Testis (tissue), 3 donors: Measurements from ENCODE around the gene SVIL. TPM values are rescaled to one million over a fixed set of nuclear protein-coding genes. Genes with fewer than 3 reads are reported as not detected.
"Not testable (repeated sequence)": the region's sequence is repeated elsewhere in the genome, so short reads cannot be mapped to it uniquely, and the experiment has no call there.

Experiments
- DNase-seq: peaks from one replicate; pipeline ENCODE4 v3.0.0-alpha.2; 2019
- H3K27ac ChIP-seq, 2 donors: fragments of 200-600 bp; sonication (generic); one replicate each; pipeline ENCODE4 v1.5.1; 2019
- H3K27me3 ChIP-seq: fragments of 200-600 bp; sonication (generic); one replicate; pipeline ENCODE4 v1.5.1; 2019
- H3K36me3 ChIP-seq: fragments of 200-600 bp; sonication (generic); one replicate; pipeline ENCODE4 v1.5.1; 2017; ENCODE audit warnings: low read depth; ENCODE audit errors: missing control alignments
- H3K4me1 ChIP-seq: fragments of 200-600 bp; sonication (generic); one replicate; pipeline ENCODE4 v1.5.1; 2019
- H3K4me3 ChIP-seq, 2 donors: fragments of 200-600 bp; sonication (generic); one replicate each; pipeline ENCODE4 v1.5.1; 2017 to 2019
- H3K9me3 ChIP-seq: fragments of 200-600 bp; sonication (generic); one replicate; pipeline ENCODE4 v1.5.1; 2017
- CTCF ChIP-seq, 3 experiments: fragments of 450-650 bp in 2 of 3; fragments of 200-600 bp in 1 of 3; sonication (generic) in 1 of 3; IDR thresholded peaks; one replicate each; pipeline ENCODE4 v1.5.1; 2016 to 2019; ENCODE audit warnings: antibody characterized with exemption in 3 of 3, mild to moderate bottlenecking in 2 of 3, moderate library complexity in 1 of 3
- POLR2A ChIP-seq: fragments of 450-650 bp; IDR thresholded peaks from one replicate; pipeline ENCODE4 v1.6.1; 2017; ENCODE audit warnings: antibody characterized with exemption, mild to moderate bottlenecking, moderate library complexity
- whole genome bisulfite sequencing, 2 donors: methylation state at CpG; one replicate each; pipeline ENCODE4 v1.1.5; 2018; 5-methylcytosine and 5-hydroxymethylcytosine counted together
- intact Hi-C: fragments of 100-400 bp; cut with DNase I; formaldehyde crosslinking; loops from one replicate; pipeline ENCODE4 v1.15.1; 2023; ENCODE audit warnings: low total_unique reads
- polyA plus RNA-seq: library from polyadenylated mRNA; stranded (reverse); fragments of 350-450 nt; fragmentation: Illumina TruSeq; extraction: RNeasy Lipid Tissue Mini Kit (QIAGEN cat#74804); gene quantifications from one replicate; pipeline ENCODE4 v1.2.3, GENCODE V29; 2014; ENCODE audit warnings: low read depth, low replicate concordance; ENCODE audit not compliant: insufficient read depth
- total RNA-seq, 2 donors: library from RNA; depleted of rRNA; stranded (reverse); fragments of >200 nt; gene quantifications; one replicate each; pipeline ENCODE4 v1.2.3, GENCODE V29; 2016

Gene SVIL
- total and polyA plus RNA-seq, 3 donors from 2014 or later, result 44.7 to 67.6 (median 63.1) TPM

GRCh38 chr10:29584436-29584835 is 50.3 kb downstream of the SVIL start:
- 91 to 96% methylated on average over 9 to 14 of the region's 14 CpGs for WGBS, 2 donors
- intact Hi-C loops, result no loop called here
- no peak overlapping the region for H3K27ac ChIP-seq

DNA sequence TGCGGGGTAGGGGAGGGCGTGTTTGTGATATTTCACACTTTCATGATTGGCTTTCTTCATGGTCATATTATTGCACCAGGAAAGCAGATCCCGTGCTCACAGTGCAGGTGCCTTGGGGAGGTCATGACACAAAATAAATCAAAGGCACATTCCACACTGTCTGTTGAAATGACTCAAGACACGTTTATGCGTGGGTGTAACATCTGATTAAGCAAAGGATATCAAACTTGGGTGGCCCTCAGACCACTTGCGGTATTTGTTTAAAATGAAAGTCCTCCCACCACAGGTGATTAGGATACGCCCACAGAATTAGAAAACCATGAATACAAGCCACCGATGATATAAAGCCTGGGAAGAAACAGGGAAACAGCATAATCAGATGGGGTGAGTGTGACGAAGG is 51.1 kb downstream of the SVIL start:
- H3K27me3 ChIP-seq, result no peaks in the 10 kb centered on the region
- WGBS, 2 donors, result 69 to 71% methylated on average over 9 of the region's 9 CpGs
- TF ChIP-seq POLR2A, result no peak
- no peak for TF ChIP-seq CTCF (IDR thresholded peaks at IDR 0.05)
- H3K4me1 ChIP-seq, result peaks cover 13% of the 10 kb centered on the region
- H3K9me3 ChIP-seq, result no peaks in the 10 kb centered on the region
- intact Hi-C loops, result no loop called here
- no peak for DNase-seq
- no peaks in the 10 kb centered on the region for H3K36me3 ChIP-seq
- H3K4me3 ChIP-seq, result no peak overlapping the region
- H3K27ac ChIP-seq, result no peak overlapping the region

More at GRCh38 chr10:29584436-29584835, 50.3 kb downstream of the SVIL start:
- Histone ChIP-seq H3K4me1 (peaks cover 21% of the 10 kb centered on the region), H3K9me3 (no peaks in the 10 kb centered on the region), H3K36me3 (no peaks in the 10 kb centered on the region), H3K4me3 (no peak overlapping the region), H3K27me3 (no peaks in the 10 kb centered on the region)
- TF ChIP-seq CTCF (IDR thresholded peaks at IDR 0.05) (no peak), POLR2A (no peak)
- no peak for DNase-seq

DNA sequence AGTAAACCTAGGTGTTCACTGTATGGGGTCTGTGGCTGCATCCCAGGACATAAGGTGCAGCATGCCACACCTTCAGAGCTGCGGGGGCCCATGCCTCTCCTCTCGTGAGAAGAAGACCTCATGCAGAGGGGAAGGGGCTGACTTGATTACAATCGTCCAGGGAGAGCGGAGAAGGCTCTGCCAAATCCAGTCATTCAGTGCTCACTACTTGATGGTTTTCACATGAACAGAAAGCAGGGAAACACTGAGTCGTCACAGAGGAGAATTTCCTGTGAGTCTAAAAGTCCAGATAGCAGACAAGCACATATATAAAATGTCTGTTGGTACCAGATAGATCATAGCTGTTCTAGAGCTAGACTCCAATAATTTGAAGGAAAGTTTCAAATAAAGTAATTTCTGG is 52.0 kb downstream of the SVIL start:
- H3K9me3 ChIP-seq, H3K36me3 ChIP-seq, intact Hi-C loops, H3K27ac ChIP-seq, H3K4me1 ChIP-seq, H3K4me3 ChIP-seq, DNase-seq, H3K27me3 ChIP-seq: not testable (repeated sequence)
- 66 to 68% methylated on average over 5 of the region's 5 CpGs for WGBS, 2 donors

DNA sequence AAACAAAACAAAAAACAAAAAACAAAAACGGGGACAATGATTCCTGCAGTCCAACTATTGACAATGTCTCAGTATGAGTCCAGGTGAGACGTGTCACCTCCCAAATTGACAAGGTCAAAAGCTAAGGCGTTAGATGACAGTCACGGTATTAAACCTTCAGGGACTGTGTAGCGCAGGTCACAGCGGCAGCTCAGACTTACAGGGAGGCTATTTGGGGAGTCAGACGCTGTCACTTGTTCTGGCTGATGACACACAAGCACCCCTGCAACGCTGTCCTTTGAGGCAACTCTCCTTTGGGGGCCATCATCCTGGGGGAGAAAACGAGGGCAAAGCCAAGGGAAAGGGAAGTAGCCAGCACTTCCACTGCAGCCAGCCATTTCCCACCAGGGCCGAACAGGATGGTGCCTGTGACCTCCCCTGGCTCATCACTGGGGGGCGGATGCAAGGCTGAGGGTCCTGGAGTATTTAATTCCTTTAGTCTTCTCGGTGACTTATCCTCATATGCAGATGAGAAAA is 55.3 kb downstream of the SVIL start:
- intact Hi-C loops, result no loop called here
- H3K27me3 ChIP-seq, result no peaks in the 10 kb centered on the region
- no peaks in the 10 kb centered on the region for H3K9me3 ChIP-seq
- no peak for DNase-seq
- no peak overlapping the region for H3K4me3 ChIP-seq
- TF ChIP-seq CTCF (IDR thresholded peaks at IDR 0.05), result no peak
- TF ChIP-seq POLR2A, result no peak
- no peaks in the 10 kb centered on the region for H3K36me3 ChIP-seq
- WGBS, 2 donors, result 92 to 96% methylated on average over 8 to 12 of the region's 12 CpGs
- no peaks in the 10 kb centered on the region for H3K4me1 ChIP-seq
- no peak overlapping the region for H3K27ac ChIP-seq

- no peaks in the 10 kb centered on the region for H3K4me1 ChIP-seq
- WGBS, 2 donors, result 82 to 86% methylated on average over 3 of the region's 3 CpGs
- no peaks in the 10 kb centered on the region for H3K36me3 ChIP-seq
- TF ChIP-seq POLR2A, result no peak
- TF ChIP-seq CTCF (IDR thresholded peaks at IDR 0.05), result no peak
- intact Hi-C loops, result no loop called here
- H3K4me3 ChIP-seq, result no peak overlapping the region
- H3K9me3 ChIP-seq, result no peaks in the 10 kb centered on the region
- DNase-seq, result no peak
- H3K27ac ChIP-seq, result no peak overlapping the region
- no peaks in the 10 kb centered on the region for H3K27me3 ChIP-seq
Measured at GRCh38 chr10:29578457-29578856, 56.3 kb downstream of the SVIL start.
